WTC11 (cell line): Measurements from ENCODE around the gene CPSF4. TPM values are rescaled to one million over a fixed set of nuclear protein-coding genes. Genes with fewer than 3 reads are reported as not detected.
A peak's percentile ranks its signal among the peaks of the same experiment; 100 is the strongest.

Experiments
- ATAC-seq: fragments of 200-7000 bp; cut with Tn5 transposase; 2 replicates; pipeline ENCODE4 v1.10.0; 2021; ENCODE audit warnings: mild to moderate bottlenecking, moderate library complexity
- CTCF ChIA-PET: fragments of 300-600 bp; sonication (Branson Sonifier 250); formaldehyde crosslinking; loops from one replicate; lab custom pipeline; 2021; ENCODE audit warnings: antibody characterized with exemption; lab: Charles Lee
- POLR2A ChIA-PET: fragments of 350-600 bp; sonication (Branson Sonifier 250); formaldehyde crosslinking; loops from one replicate; lab custom pipeline; 2021; ENCODE audit warnings: antibody characterized with exemption; lab: Charles Lee
- DNase-seq: peaks from one replicate; pipeline ENCODE4 v3.0.0; 2021; ENCODE audit warnings: low spot score
- H3K27ac Mint-ChIP-seq: 2 replicates; pipeline ENCODE4 v1.8.0; 2021; ENCODE audit warnings: mixed read lengths
- H3K27me3 Mint-ChIP-seq: 2 replicates; pipeline ENCODE4 v1.8.0; 2021; ENCODE audit warnings: low read depth, mild to moderate bottlenecking, moderate library complexity, mixed read lengths
- H3K36me3 Mint-ChIP-seq: 2 replicates; pipeline ENCODE4 v1.8.0; 2021; ENCODE audit warnings: mixed read lengths
- H3K4me1 Mint-ChIP-seq: 2 replicates; pipeline ENCODE4 v1.8.0; 2022; ENCODE audit warnings: mixed read lengths
- H3K4me3 Mint-ChIP-seq: 2 replicates; pipeline ENCODE4 v1.8.0; 2021; ENCODE audit warnings: mild to moderate bottlenecking, moderate library complexity, mixed read lengths
- H3K9me3 Mint-ChIP-seq: 2 replicates; pipeline ENCODE4 v1.8.0; 2021; ENCODE audit warnings: mixed read lengths
- AR ChIP-seq: fragments of 250-450 bp; sonication (Bioruptor Pico); IDR thresholded peaks from 2 replicates; pipeline ENCODE4 v1.9.0; 2021; ENCODE audit warnings: mild to moderate bottlenecking
- ATF6 ChIP-seq: sonication (generic); formaldehyde crosslinking; IDR thresholded peaks from 2 replicates; pipeline ENCODE4 v1.8.1; 2023; ENCODE audit warnings: mild to moderate bottlenecking, missing genetic modification reagents
- CBFB ChIP-seq: sonication (generic); formaldehyde crosslinking; IDR thresholded peaks from 2 replicates; pipeline ENCODE4 v1.8.1; 2022; ENCODE audit warnings: mild to moderate bottlenecking, low read depth, missing genetic modification reagents
- E2F4 ChIP-seq: sonication (generic); formaldehyde crosslinking; IDR thresholded peaks from 2 replicates; pipeline ENCODE4 v1.8.1; 2022; ENCODE audit warnings: low read depth, mild to moderate bottlenecking, moderate library complexity, missing genetic modification reagents, borderline replicate concordance
- EMX1 ChIP-seq: fragments of 250-450 bp; sonication (Bioruptor Pico); IDR thresholded peaks from 2 replicates; pipeline ENCODE4 v1.8.0; 2021; ENCODE audit warnings: mild to moderate bottlenecking
- ESRRA ChIP-seq: sonication (generic); formaldehyde crosslinking; IDR thresholded peaks from 2 replicates; pipeline ENCODE4 v1.8.1; 2022; ENCODE audit warnings: mild to moderate bottlenecking, missing genetic modification reagents, borderline replicate concordance
- FOXJ3 ChIP-seq: sonication (generic); formaldehyde crosslinking; IDR thresholded peaks from 2 replicates; pipeline ENCODE4 v1.9.0; 2021; ENCODE audit warnings: missing genetic modification reagents, mild to moderate bottlenecking, borderline replicate concordance
- GABPB1 ChIP-seq: sonication (generic); formaldehyde crosslinking; IDR thresholded peaks from 2 replicates; pipeline ENCODE4 v1.8.1; 2023; ENCODE audit warnings: mild to moderate bottlenecking, missing genetic modification reagents
- GTF2I ChIP-seq: fragments of 250-450 bp; sonication (Bioruptor Pico); conservative IDR thresholded peaks from 2 replicates; pipeline ENCODE4 v1.4.0; 2021; ENCODE audit warnings: mild to moderate bottlenecking
- IRF2 ChIP-seq: sonication (generic); formaldehyde crosslinking; IDR thresholded peaks from 2 replicates; pipeline ENCODE4 v1.8.0; 2022; ENCODE audit warnings: low read depth, missing genetic modification reagents, borderline replicate concordance
- JUN ChIP-seq: sonication (generic); formaldehyde crosslinking; IDR thresholded peaks from 2 replicates; pipeline ENCODE4 v1.8.0; 2023; ENCODE audit warnings: mild to moderate bottlenecking, missing genetic modification reagents
- MAX ChIP-seq: sonication (generic); formaldehyde crosslinking; IDR thresholded peaks from 2 replicates; pipeline ENCODE4 v1.8.0; 2022; ENCODE audit warnings: mild to moderate bottlenecking, missing genetic modification reagents
- MLX ChIP-seq: sonication (generic); formaldehyde crosslinking; IDR thresholded peaks from 2 replicates; pipeline ENCODE4 v1.8.1; 2023; ENCODE audit warnings: mild to moderate bottlenecking, missing genetic modification reagents, moderate library complexity
- OVOL2 ChIP-seq: fragments of 250-450 bp; sonication (Bioruptor Pico); IDR thresholded peaks from 2 replicates; pipeline ENCODE4 v1.9.0; 2021; ENCODE audit warnings: mild to moderate bottlenecking, borderline replicate concordance
- USF2 ChIP-seq: sonication (generic); formaldehyde crosslinking; IDR thresholded peaks from 2 replicates; pipeline ENCODE4 v1.8.1; 2023; ENCODE audit warnings: mild to moderate bottlenecking, missing genetic modification reagents, moderate library complexity
- ZMAT4 ChIP-seq: fragments of 250-450 bp; sonication (Bioruptor Pico); IDR thresholded peaks from 2 replicates; pipeline ENCODE4 v1.9.0; 2021; ENCODE audit warnings: mild to moderate bottlenecking
- ZNF138 ChIP-seq: sonication (generic); formaldehyde crosslinking; conservative IDR thresholded peaks from 2 replicates; pipeline ENCODE4 v1.8.1; 2022; ENCODE audit warnings: mild to moderate bottlenecking, moderate library complexity, missing genetic modification reagents
- ZNF263 ChIP-seq: sonication (generic); formaldehyde crosslinking; IDR thresholded peaks from 2 replicates; pipeline ENCODE4 v1.8.1; 2022; ENCODE audit warnings: low read depth, mild to moderate bottlenecking, moderate library complexity, missing genetic modification reagents
- ZNF425 ChIP-seq: fragments of 250-450 bp; sonication (Bioruptor Pico); conservative IDR thresholded peaks from 2 replicates; pipeline ENCODE4 v1.9.0; 2021; ENCODE audit warnings: mild to moderate bottlenecking
- ZNF532 ChIP-seq: fragments of 250-450 bp; sonication (Bioruptor Pico); IDR thresholded peaks from 2 replicates; pipeline ENCODE4 v1.9.0; 2021; ENCODE audit warnings: mild to moderate bottlenecking, borderline replicate concordance
- total RNA-seq: library from RNA; stranded (reverse); gene quantifications from 3 replicates; pipeline ENCODE4 v1.2.3, GENCODE V29; 2021

CPSF4 gene
- total RNA-seq, 1 experiment from 2014 or later: 109 TPM

GRCh38 chr7:99504603-99505323, 66.0 kb downstream of the CPSF4 start, which contains the start of gene ZKSCAN5 (continued):
- TF ChIP-seq OVOL2 (CRISPR knock-in tag) (no peak), JUN (CRISPR knock-in tag) (no peak), GABPB1 (CRISPR knock-in tag) (peak; percentile 65; the same call in 1 of the 2 replicates), ZNF263 (CRISPR knock-in tag) (no peak), ZMAT4 (no peak), GTF2I (CRISPR knock-in tag) (no peak), E2F4 (CRISPR knock-in tag) (no peak), ATF6 (CRISPR knock-in tag) (no peak), ZNF532 (no peak)

GRCh38 chr7:99505324-99505662, 66.5 kb downstream of the CPSF4 start:
- POLR2A ChIA-PET: interaction anchor here (1.1 to 1.3 kb wide), 4 partner anchors 10 to 111 kb away, joined by 3 to 5 read pairs (median 4); partner anchors contain the start of genes BUD31, FAM200A, PDAP1 and ZSCAN25
- TF ChIP-seq ZNF263 (CRISPR knock-in tag) (no peak), EMX1 (CRISPR knock-in tag) (no peak), MAX (no peak), FOXJ3 (no peak), IRF2 (CRISPR knock-in tag) (no peak), ZNF425 (CRISPR knock-in tag) (no peak), MLX (CRISPR knock-in tag) (no peak), ESRRA (CRISPR knock-in tag) (no peak), AR (no peak), CBFB (no peak), ZNF138 (no peak), USF2 (no peak)

More at GRCh38 chr7:99505324-99505662, 66.5 kb downstream of the CPSF4 start:
- CTCF ChIA-PET: interaction anchor here (1.0 to 1.7 kb wide), 8 partner anchors 18 to 485 kb away, joined by 3 to 11 read pairs (median 4); partner anchors contain the start of genes FAM200A and ZSCAN25
- DNase-seq (no peak), ATAC-seq (no peak)
- peaks cover 19% of the 10 kb centered on the region for H3K4me1 Mint-ChIP-seq
- peak overlapping the region; percentile 91 for H3K4me3 Mint-ChIP-seq
- no peaks in the 10 kb centered on the region for H3K27me3 Mint-ChIP-seq
- H3K27ac Mint-ChIP-seq: peak overlapping the region; percentile 93
- H3K36me3 Mint-ChIP-seq: peaks cover 3% of the 10 kb centered on the region; the same call in 1 of the 2 replicates
- peaks cover 10% of the 10 kb centered on the region for H3K9me3 Mint-ChIP-seq
